ENCODE data around the gene GMDS. TPM values are rescaled to one million over a fixed set of nuclear protein-coding genes. Genes with fewer than 3 reads are reported as not detected.
A peak's percentile ranks its signal among the peaks of the same experiment; 100 is the strongest.

Gene GMDS
- total and polyA plus RNA-seq, 2 donors (not counting 3 experiments of a cell fraction or from before 2014, with no cell fraction given), result 9.8 to 23.5 TPM

DNA sequence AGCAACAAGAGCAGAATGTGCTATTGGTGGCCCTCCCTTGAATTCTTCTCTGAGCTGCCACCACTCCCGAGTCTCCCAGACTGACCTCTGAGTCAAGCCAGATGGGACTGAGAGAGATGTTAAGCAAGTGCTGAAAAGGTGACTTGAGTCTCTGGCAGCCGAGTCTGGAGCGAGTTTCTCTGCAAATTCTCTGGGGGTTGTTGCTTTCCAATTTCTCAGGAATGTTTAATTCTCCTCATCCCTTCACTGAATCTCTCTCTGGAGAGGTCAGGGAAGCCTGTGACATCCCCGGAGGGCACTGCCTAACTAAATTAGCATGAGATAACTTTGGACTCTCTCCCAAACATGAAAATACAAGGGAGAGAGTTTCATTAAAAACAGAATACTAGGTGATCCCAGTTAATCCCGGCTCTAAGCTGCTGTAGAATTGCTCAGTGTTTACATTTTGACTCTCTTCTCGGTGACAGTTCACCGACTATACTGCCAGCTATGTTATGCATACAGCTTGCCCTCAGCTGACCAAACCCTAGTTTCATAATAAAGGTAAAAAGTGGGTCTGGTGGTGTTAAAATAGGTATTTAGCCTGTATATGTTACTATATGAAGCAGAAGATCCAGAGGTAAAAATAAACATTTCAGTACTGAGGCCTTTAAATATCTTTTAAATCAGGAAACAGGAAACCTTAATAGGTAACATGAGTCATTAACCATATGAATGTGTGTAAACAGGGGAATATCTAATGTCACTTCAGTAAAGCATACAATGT lies 477.7 kb downstream of the GMDS start:
- H3K9me3 ChIP-seq (replicated peaks; ENCODE audit: control insufficient read depth, insufficient read depth, low read length), result no peaks in the 10 kb centered on the region
- H2AFZ ChIP-seq (ENCODE audit: low read depth, low read length), result no peak overlapping the region
- no peak overlapping the region for H3K9ac ChIP-seq (replicated peaks; ENCODE audit: extremely low read depth, insufficient read depth, low read length)
- H3K4me2 ChIP-seq (ENCODE audit: insufficient read depth, low read length), result peak overlapping the region; percentile 48
- H3K79me2 ChIP-seq (ENCODE audit: control insufficient read depth, insufficient read depth, low read length), result no peaks in the 10 kb centered on the region
- no peak overlapping the region for H3K4me3 ChIP-seq (replicated peaks in 1 of 3; ENCODE audit: insufficient read depth in 1 of 3, low read depth in 1 of 3, low read length in 3 of 3)
- ChIA-PET CTCF (interaction anchor here (1.0 to 2.3 kb wide), 7 partner anchors 11 to 586 kb away, joined by 3 to 9 read pairs (median 4); no protein-coding TSS in a partner anchor), POLR2A (no interaction called here)
- H3K9me1 ChIP-seq (replicated peaks; ENCODE audit: control insufficient read depth, extremely low read depth, insufficient read depth, low read length), result no peaks in the 10 kb centered on the region
- dilution Hi-C loops (cut with MboI; ENCODE audit: extremely low pct_ligation_motif_present, low sequenced_read_pairs), result no loop called here
- no peaks in the 10 kb centered on the region for H3K27me3 ChIP-seq (ENCODE audit: control insufficient read depth in 2 of 2, insufficient read depth in 2 of 2, low read length in 2 of 2)
- peak; percentile 40 for FAIRE-seq
- H4K20me1 ChIP-seq (replicated peaks; ENCODE audit: control insufficient read depth, extremely low read depth, insufficient read depth, low read length), result no peaks in the 10 kb centered on the region
- BruUV-seq (replicated peaks), result no TSS peak
- no peak overlapping the region for H3K27ac ChIP-seq (ENCODE audit: insufficient read depth, low read depth, low read length)
- H3K4me1 ChIP-seq (ENCODE audit: control insufficient read depth, extremely low read depth, insufficient read depth, low read length), result peaks cover 53% of the 10 kb centered on the region
- peak; percentile 38 for DNase-seq (ENCODE audit: low read depth, low spot score)
- peak; percentile 51 for TF ChIP-seq FOS (IDR thresholded peaks at IDR 0.05; ENCODE audit: borderline replicate concordance, insufficient read depth, low read length)
- peak; percentile 72 for TF ChIP-seq JUN (IDR thresholded peaks at IDR 0.05; ENCODE audit: borderline replicate concordance, insufficient read depth, insufficient read length, low read depth)
- no peak for TF ChIP-seq EZH2 (IDR thresholded peaks at IDR 0.05; ENCODE audit: borderline replicate concordance, low read depth, low read length, severe bottlenecking)
- intact Hi-C loops (cut with micrococcal nuclease), result loop anchor here (5.0 kb wide), 2 partner anchors 55 to 865 kb away; no protein-coding TSS in a partner anchor
- H3K36me3 ChIP-seq (ENCODE audit: control insufficient read depth in 2 of 2, extremely low read depth in 1 of 2, insufficient read depth in 2 of 2, low read length in 2 of 2), result no peaks in the 10 kb centered on the region

DNA sequence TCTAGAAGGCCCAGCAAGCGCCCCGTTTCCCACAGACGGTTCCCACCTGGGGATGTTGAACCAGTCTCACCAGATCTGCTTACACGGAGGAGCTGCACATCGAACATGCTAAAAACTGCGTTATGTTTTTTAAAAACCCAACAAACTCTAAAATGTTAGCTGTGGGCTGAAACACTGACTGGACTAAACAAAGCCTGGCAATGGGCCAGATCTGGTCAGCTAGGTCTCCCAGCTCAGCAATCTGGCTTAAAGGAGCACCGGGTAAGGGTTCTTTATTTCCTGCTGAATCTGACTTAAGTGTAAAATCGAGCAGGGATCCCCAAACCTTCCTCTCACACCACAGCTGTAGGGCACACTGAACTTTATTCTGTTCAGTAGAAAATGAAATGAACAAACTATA lies 478.8 kb downstream of the GMDS start:
- CTCF ChIA-PET, result interaction anchor here (0.8 to 2.3 kb wide), 8 partner anchors 12 to 587 kb away, joined by 3 to 9 read pairs (median 6); no protein-coding TSS in a partner anchor
- dilution Hi-C loops (cut with MboI; ENCODE audit: extremely low pct_ligation_motif_present, low sequenced_read_pairs), result no loop called here
- Histone ChIP-seq H3K27ac (ENCODE audit: insufficient read depth, low read depth, low read length) (no peak overlapping the region), H3K36me3 (ENCODE audit: control insufficient read depth in 2 of 2, extremely low read depth in 1 of 2, insufficient read depth in 2 of 2, low read length in 2 of 2) (no peaks in the 10 kb centered on the region), H3K27me3 (ENCODE audit: control insufficient read depth in 2 of 2, insufficient read depth in 2 of 2, low read length in 2 of 2) (no peaks in the 10 kb centered on the region), H2AFZ (ENCODE audit: low read depth, low read length) (no peak overlapping the region), H3K79me2 (ENCODE audit: control insufficient read depth, insufficient read depth, low read length) (no peaks in the 10 kb centered on the region), H3K9me1 (replicated peaks; ENCODE audit: control insufficient read depth, extremely low read depth, insufficient read depth, low read length) (no peaks in the 10 kb centered on the region), H3K4me3 (replicated peaks in 1 of 3; ENCODE audit: insufficient read depth in 1 of 3, low read depth in 1 of 3, low read length in 3 of 3) (no peak overlapping the region), H3K9me3 (replicated peaks; ENCODE audit: control insufficient read depth, insufficient read depth, low read length) (no peaks in the 10 kb centered on the region), H3K4me2 (ENCODE audit: insufficient read depth, low read length) (no peak overlapping the region), H3K4me1 (ENCODE audit: control insufficient read depth, extremely low read depth, insufficient read depth, low read length) (peaks cover 50% of the 10 kb centered on the region), H3K9ac (replicated peaks; ENCODE audit: extremely low read depth, insufficient read depth, low read length) (no peak overlapping the region), H4K20me1 (replicated peaks; ENCODE audit: control insufficient read depth, extremely low read depth, insufficient read depth, low read length) (no peaks in the 10 kb centered on the region)
- FAIRE-seq (peak; percentile 82), DNase-seq (ENCODE audit: low read depth, low spot score) (peak; percentile 71)
- no TSS peak for BruUV-seq (replicated peaks)
- POLR2A ChIA-PET, result interaction anchor here (0.5 kb wide), 1 partner anchor 24 kb away, joined by 6 read pairs; no protein-coding TSS in a partner anchor
- intact Hi-C loops (cut with micrococcal nuclease), result loop anchor here (5.0 kb wide), 2 partner anchors 56 to 866 kb away; no protein-coding TSS in a partner anchor
- TF ChIP-seq POLR2A (IDR thresholded peaks at IDR 0.05; ENCODE audit: low read depth, low read length) (no peak), FOS (IDR thresholded peaks at IDR 0.05; ENCODE audit: borderline replicate concordance, insufficient read depth, low read length) (no peak), MYC (IDR thresholded peaks at IDR 0.05; ENCODE audit: low read depth, low read length) (no peak), JUN (IDR thresholded peaks at IDR 0.05; ENCODE audit: borderline replicate concordance, insufficient read depth, insufficient read length, low read depth) (no peak), POLR2AphosphoS5 (IDR thresholded peaks at IDR 0.05; ENCODE audit: insufficient read depth, low read depth, low read length) (no peak), EZH2 (IDR thresholded peaks at IDR 0.05; ENCODE audit: borderline replicate concordance, low read depth, low read length, severe bottlenecking) (no peak), GATA2 (IDR thresholded peaks at IDR 0.05; ENCODE audit: insufficient read depth, insufficient read length, low read depth, low read length) (no peak)
- TF ChIP-seq, protein P1, sequence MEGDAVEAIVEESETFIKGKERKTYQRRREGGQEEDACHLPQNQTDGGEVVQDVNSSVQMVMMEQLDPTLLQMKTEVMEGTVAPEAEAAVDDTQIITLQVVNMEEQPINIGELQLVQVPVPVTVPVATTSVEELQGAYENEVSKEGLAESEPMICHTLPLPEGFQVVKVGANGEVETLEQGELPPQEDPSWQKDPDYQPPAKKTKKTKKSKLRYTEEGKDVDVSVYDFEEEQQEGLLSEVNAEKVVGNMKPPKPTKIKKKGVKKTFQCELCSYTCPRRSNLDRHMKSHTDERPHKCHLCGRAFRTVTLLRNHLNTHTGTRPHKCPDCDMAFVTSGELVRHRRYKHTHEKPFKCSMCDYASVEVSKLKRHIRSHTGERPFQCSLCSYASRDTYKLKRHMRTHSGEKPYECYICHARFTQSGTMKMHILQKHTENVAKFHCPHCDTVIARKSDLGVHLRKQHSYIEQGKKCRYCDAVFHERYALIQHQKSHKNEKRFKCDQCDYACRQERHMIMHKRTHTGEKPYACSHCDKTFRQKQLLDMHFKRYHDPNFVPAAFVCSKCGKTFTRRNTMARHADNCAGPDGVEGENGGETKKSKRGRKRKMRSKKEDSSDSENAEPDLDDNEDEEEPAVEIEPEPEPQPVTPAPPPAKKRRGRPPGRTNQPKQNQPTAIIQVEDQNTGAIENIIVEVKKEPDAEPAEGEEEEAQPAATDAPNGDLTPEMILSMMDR (IDR thresholded peaks at IDR 0.05; ENCODE audit: extremely low read depth in 1 of 2, insufficient read depth in 1 of 2, low read depth in 1 of 2, low read length in 2 of 2), result no peak
- TF ChIP-seq, protein P2, sequence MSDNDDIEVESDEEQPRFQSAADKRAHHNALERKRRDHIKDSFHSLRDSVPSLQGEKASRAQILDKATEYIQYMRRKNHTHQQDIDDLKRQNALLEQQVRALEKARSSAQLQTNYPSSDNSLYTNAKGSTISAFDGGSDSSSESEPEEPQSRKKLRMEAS (IDR thresholded peaks at IDR 0.05; ENCODE audit: insufficient read depth, insufficient read length), result no peak

Measured in endothelial cell of umbilical vein (primary cell).